Liver (tissue), 3 donors: ENCODE data around the gene CLIP4.

Source experiments
- EGR1 ChIP-seq, 2 donors: IDR thresholded peaks; 2 replicates each; pipeline ENCODE4 v1.6.1; 2016 to 2018; ENCODE audit warnings: antibody characterized with exemption in 2 of 2, low read depth in 2 of 2
- FOXA1 ChIP-seq: IDR thresholded peaks from 2 replicates; pipeline ENCODE4 v1.6.1; 2016; ENCODE audit warnings: antibody characterized with exemption
- GABPA ChIP-seq, 2 donors: IDR thresholded peaks in 1 of 2; conservative IDR thresholded peaks in 1 of 2; 2 replicates each; pipeline ENCODE4 v1.6.1; 2016; ENCODE audit warnings: antibody characterized with exemption in 2 of 2, mild to moderate bottlenecking in 1 of 2, moderate library complexity in 1 of 2
- RAD21 ChIP-seq, 2 donors: IDR thresholded peaks; 2 replicates each; pipeline ENCODE4 v1.6.1; 2016; ENCODE audit warnings: antibody characterized with exemption in 2 of 2, mild to moderate bottlenecking in 2 of 2
- RXRA ChIP-seq, 2 donors: IDR thresholded peaks; 2 replicates each; pipeline ENCODE4 v1.6.1; 2017 to 2018; ENCODE audit warnings: antibody characterized with exemption in 2 of 2, mild to moderate bottlenecking in 1 of 2
- SP1 ChIP-seq: IDR thresholded peaks from 2 replicates; pipeline ENCODE4 v1.6.1; 2018; ENCODE audit warnings: antibody characterized with exemption, mild to moderate bottlenecking
- TF ChIP-seq, protein P1 (sequence below): fragments of 150-350 bp; IDR thresholded peaks from 2 replicates; pipeline ENCODE4 v1.5.1; 2017; ENCODE audit warnings: improper control_type of control experiment, low read depth, low read length; ENCODE audit not compliant: missing input control
- TF ChIP-seq, protein P2 (sequence below): IDR thresholded peaks from 2 replicates; pipeline ENCODE4 v1.6.1; 2016; ENCODE audit warnings: antibody characterized with exemption
- TF ChIP-seq, protein P3 (sequence below): IDR thresholded peaks from 2 replicates; pipeline ENCODE4 v1.6.1; 2016; ENCODE audit warnings: antibody characterized with exemption
- TF ChIP-seq, protein P4 (sequence below): IDR thresholded peaks from 2 replicates; pipeline ENCODE4 v1.6.1; 2016; ENCODE audit warnings: antibody characterized with exemption, mild to moderate bottlenecking
- TF ChIP-seq, protein P5 (sequence below): IDR thresholded peaks from 2 replicates; pipeline ENCODE4 v1.6.1; 2016; ENCODE audit warnings: antibody characterized with exemption
- donor health status: healthy.
- donor health status: healthy.

DNA sequence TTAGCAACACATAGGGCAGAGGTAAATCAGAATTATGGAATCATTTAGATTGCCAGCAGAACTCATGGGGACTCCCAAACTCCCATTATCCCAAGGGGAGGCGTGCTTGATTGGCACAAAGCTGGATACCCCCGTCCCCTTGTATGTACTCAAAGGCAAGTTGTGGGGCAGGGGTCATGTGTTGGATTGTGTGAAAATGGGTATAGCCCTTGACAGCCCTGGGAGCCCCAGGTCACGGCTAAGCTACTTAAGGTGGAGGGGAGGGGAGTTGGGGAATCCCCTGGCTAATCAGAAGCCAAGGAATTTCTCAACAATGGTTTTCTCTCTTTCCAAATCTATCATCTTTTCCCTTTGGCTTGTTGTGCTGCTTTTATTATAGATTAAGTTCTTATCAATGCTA is 32.7 kb downstream of the CLIP4 start:
- TF ChIP-seq, protein P1, sequence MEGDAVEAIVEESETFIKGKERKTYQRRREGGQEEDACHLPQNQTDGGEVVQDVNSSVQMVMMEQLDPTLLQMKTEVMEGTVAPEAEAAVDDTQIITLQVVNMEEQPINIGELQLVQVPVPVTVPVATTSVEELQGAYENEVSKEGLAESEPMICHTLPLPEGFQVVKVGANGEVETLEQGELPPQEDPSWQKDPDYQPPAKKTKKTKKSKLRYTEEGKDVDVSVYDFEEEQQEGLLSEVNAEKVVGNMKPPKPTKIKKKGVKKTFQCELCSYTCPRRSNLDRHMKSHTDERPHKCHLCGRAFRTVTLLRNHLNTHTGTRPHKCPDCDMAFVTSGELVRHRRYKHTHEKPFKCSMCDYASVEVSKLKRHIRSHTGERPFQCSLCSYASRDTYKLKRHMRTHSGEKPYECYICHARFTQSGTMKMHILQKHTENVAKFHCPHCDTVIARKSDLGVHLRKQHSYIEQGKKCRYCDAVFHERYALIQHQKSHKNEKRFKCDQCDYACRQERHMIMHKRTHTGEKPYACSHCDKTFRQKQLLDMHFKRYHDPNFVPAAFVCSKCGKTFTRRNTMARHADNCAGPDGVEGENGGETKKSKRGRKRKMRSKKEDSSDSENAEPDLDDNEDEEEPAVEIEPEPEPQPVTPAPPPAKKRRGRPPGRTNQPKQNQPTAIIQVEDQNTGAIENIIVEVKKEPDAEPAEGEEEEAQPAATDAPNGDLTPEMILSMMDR, result no peak
- TF ChIP-seq FOXA1, result no peak
- TF ChIP-seq, protein P2, sequence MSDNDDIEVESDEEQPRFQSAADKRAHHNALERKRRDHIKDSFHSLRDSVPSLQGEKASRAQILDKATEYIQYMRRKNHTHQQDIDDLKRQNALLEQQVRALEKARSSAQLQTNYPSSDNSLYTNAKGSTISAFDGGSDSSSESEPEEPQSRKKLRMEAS, result no peak
- no peak for TF ChIP-seq GABPA (IDR thresholded peaks at IDR 0.05 in 1 of 2, conservative IDR thresholded peaks at IDR 0.05 in 1 of 2)
- no peak for TF ChIP-seq RAD21 (IDR thresholded peaks at IDR 0.05)
- TF ChIP-seq, protein P3, sequence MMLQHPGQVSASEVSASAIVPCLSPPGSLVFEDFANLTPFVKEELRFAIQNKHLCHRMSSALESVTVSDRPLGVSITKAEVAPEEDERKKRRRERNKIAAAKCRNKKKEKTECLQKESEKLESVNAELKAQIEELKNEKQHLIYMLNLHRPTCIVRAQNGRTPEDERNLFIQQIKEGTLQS, result no peak
- no peak for TF ChIP-seq RXRA (IDR thresholded peaks at IDR 0.05)
- TF ChIP-seq SP1, result no peak
- TF ChIP-seq EGR1 (IDR thresholded peaks at IDR 0.05; ENCODE audit: low read depth in 2 of 2), result no peak
- TF ChIP-seq, protein P4, sequence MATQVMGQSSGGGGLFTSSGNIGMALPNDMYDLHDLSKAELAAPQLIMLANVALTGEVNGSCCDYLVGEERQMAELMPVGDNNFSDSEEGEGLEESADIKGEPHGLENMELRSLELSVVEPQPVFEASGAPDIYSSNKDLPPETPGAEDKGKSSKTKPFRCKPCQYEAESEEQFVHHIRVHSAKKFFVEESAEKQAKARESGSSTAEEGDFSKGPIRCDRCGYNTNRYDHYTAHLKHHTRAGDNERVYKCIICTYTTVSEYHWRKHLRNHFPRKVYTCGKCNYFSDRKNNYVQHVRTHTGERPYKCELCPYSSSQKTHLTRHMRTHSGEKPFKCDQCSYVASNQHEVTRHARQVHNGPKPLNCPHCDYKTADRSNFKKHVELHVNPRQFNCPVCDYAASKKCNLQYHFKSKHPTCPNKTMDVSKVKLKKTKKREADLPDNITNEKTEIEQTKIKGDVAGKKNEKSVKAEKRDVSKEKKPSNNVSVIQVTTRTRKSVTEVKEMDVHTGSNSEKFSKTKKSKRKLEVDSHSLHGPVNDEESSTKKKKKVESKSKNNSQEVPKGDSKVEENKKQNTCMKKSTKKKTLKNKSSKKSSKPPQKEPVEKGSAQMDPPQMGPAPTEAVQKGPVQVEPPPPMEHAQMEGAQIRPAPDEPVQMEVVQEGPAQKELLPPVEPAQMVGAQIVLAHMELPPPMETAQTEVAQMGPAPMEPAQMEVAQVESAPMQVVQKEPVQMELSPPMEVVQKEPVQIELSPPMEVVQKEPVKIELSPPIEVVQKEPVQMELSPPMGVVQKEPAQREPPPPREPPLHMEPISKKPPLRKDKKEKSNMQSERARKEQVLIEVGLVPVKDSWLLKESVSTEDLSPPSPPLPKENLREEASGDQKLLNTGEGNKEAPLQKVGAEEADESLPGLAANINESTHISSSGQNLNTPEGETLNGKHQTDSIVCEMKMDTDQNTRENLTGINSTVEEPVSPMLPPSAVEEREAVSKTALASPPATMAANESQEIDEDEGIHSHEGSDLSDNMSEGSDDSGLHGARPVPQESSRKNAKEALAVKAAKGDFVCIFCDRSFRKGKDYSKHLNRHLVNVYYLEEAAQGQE, result no peak
- TF ChIP-seq, protein P5, sequence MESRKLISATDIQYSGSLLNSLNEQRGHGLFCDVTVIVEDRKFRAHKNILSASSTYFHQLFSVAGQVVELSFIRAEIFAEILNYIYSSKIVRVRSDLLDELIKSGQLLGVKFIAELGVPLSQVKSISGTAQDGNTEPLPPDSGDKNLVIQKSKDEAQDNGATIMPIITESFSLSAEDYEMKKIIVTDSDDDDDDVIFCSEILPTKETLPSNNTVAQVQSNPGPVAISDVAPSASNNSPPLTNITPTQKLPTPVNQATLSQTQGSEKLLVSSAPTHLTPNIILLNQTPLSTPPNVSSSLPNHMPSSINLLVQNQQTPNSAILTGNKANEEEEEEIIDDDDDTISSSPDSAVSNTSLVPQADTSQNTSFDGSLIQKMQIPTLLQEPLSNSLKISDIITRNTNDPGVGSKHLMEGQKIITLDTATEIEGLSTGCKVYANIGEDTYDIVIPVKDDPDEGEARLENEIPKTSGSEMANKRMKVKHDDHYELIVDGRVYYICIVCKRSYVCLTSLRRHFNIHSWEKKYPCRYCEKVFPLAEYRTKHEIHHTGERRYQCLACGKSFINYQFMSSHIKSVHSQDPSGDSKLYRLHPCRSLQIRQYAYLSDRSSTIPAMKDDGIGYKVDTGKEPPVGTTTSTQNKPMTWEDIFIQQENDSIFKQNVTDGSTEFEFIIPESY, result no peak
